ENCODE data around the gene ZNF200.
"Not testable (repeated sequence)": the region's sequence is repeated elsewhere in the genome, so short reads cannot be mapped to it uniquely, and the experiment has no call there.

The ZNF200 gene

DNA sequence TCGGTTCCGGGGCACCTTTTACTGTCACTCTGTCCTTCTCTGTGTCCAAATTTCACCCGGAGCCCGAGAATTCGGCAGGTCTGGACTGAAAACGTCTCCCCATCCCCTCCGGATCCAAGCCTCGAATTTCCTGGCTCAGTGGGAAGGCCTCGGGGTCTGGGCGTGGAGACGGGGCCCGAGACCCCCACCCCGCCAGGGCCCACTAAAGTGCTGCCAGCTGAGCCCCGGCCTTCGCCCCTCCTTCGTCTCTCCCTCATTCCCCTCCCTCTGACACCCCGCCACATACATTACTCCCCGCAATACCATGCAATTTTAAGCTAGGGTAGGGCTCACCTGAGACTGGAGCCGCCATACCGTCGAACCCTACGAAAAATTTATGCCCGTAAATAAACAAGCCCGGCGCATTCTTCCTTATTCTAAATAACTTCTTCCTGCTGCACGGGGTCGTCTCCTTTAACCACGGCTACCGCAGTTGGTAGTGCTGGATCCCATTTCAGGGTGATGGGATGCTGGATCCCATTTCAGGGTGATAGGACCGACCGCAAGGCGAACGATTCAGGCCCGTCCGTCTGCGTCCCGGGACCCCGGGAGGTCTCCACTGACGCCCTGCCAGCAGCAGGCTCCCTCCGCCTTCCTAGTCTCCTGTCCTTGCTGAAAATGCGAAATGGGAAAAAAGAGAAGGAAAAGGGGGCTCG is 51.4 kb downstream of the ZNF200 start:
- H3K27ac ChIP-seq (ENCODE audit: poor library complexity, severe bottlenecking): no peak overlapping the region
- TF ChIP-seq, protein P1, sequence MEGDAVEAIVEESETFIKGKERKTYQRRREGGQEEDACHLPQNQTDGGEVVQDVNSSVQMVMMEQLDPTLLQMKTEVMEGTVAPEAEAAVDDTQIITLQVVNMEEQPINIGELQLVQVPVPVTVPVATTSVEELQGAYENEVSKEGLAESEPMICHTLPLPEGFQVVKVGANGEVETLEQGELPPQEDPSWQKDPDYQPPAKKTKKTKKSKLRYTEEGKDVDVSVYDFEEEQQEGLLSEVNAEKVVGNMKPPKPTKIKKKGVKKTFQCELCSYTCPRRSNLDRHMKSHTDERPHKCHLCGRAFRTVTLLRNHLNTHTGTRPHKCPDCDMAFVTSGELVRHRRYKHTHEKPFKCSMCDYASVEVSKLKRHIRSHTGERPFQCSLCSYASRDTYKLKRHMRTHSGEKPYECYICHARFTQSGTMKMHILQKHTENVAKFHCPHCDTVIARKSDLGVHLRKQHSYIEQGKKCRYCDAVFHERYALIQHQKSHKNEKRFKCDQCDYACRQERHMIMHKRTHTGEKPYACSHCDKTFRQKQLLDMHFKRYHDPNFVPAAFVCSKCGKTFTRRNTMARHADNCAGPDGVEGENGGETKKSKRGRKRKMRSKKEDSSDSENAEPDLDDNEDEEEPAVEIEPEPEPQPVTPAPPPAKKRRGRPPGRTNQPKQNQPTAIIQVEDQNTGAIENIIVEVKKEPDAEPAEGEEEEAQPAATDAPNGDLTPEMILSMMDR (IDR thresholded peaks at IDR 0.05; ENCODE audit: poor library complexity, severe bottlenecking): no peak
- H3K36me3 ChIP-seq (ENCODE audit: low read depth): no peaks in the 10 kb centered on the region
- no peaks in the 10 kb centered on the region for H3K27me3 ChIP-seq (ENCODE audit: insufficient read depth, poor library complexity, severe bottlenecking)
- peak overlapping the region; percentile 40 for H3K4me3 ChIP-seq (ENCODE audit: severe bottlenecking)
- no peaks in the 10 kb centered on the region for H3K9me3 ChIP-seq (ENCODE audit: severe bottlenecking)
- no peak for DNase-seq (ENCODE audit: low spot score)
- no peaks in the 10 kb centered on the region for H3K4me1 ChIP-seq (ENCODE audit: insufficient read depth, poor library complexity, severe bottlenecking)
- peak; percentile 11; the same call in 1 of the 3 replicates for ATAC-seq (ENCODE audit: low read depth)

DNA sequence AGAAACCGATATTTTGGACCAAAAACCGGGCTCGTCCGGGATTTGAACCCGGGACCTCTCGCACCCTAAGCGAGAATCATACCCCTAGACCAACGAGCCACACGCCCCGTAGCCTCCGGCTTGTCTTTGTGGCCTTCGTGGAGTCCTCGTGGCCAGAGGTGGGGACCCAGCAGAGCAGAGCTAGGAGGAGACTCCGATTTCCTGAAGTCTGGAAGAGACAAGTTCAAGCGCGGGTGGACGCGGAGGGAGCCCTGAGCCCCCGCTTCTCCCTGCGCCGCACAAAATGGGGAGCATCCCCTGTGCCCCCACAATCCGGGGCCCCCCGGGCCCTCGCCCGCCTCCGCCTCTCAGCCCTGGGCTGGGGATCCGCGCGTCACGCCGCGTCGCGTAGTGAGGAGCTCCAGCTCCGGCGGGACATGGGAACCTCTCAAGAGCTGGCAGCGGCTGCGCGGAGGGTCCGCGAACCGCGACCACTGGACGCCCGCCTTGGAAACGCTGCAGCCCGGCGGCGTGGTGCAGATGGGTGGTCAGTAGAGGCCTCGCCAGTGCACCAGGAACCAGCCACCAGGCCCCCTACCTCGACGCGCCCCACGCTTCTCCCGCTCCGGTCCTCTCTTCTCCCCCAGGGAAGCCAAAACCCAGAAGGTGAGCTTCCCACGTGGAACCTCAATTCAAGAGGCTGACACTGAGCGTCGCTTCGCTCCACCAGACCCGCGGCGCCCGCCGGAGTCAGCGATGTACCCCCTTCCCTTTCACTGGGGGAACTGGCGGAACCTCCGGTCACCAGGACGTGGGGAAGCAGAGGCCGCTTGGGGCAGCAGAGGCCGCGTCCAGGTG is 52.1 kb downstream of the ZNF200 start:
- no peaks in the 10 kb centered on the region for H3K9me3 ChIP-seq (ENCODE audit: severe bottlenecking)
- TF ChIP-seq, protein P1 (IDR thresholded peaks at IDR 0.05; ENCODE audit: poor library complexity, severe bottlenecking): peak; percentile 14
- H3K4me1 ChIP-seq (ENCODE audit: insufficient read depth, poor library complexity, severe bottlenecking): no peaks in the 10 kb centered on the region
- peak; percentile 56 for ATAC-seq (ENCODE audit: low read depth)
- no peak overlapping the region for H3K27ac ChIP-seq (ENCODE audit: poor library complexity, severe bottlenecking)
- no peaks in the 10 kb centered on the region for H3K36me3 ChIP-seq (ENCODE audit: low read depth)
- DNase-seq (ENCODE audit: low spot score): no peak
- peak overlapping the region; percentile 40 for H3K4me3 ChIP-seq (ENCODE audit: severe bottlenecking)
- no peaks in the 10 kb centered on the region for H3K27me3 ChIP-seq (ENCODE audit: insufficient read depth, poor library complexity, severe bottlenecking)

DNA sequence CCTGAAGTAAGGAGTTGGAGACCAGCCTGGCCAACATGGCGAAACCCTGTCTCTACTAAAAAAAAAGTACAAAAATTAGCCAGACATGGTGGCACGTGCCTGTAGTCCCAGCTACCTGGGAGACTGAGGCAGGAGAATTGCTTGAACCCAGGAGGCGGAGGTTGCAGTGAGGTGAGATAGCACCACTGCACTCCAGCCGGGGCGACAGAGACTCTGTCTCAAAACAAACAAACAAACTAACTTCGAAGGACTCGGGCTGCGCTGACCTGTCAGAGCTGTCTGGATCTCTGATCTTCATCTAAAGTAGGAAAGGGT is 52.7 kb downstream of the ZNF200 start:
- H3K27me3 ChIP-seq (ENCODE audit: insufficient read depth, poor library complexity, severe bottlenecking); ATAC-seq (ENCODE audit: low read depth); H3K36me3 ChIP-seq (ENCODE audit: low read depth); H3K9me3 ChIP-seq (ENCODE audit: severe bottlenecking); DNase-seq (ENCODE audit: low spot score); H3K27ac ChIP-seq (ENCODE audit: poor library complexity, severe bottlenecking); H3K4me1 ChIP-seq (ENCODE audit: insufficient read depth, poor library complexity, severe bottlenecking): not testable (repeated sequence)
- H3K4me3 ChIP-seq (ENCODE audit: severe bottlenecking): peak overlapping the region; percentile 40

DNA sequence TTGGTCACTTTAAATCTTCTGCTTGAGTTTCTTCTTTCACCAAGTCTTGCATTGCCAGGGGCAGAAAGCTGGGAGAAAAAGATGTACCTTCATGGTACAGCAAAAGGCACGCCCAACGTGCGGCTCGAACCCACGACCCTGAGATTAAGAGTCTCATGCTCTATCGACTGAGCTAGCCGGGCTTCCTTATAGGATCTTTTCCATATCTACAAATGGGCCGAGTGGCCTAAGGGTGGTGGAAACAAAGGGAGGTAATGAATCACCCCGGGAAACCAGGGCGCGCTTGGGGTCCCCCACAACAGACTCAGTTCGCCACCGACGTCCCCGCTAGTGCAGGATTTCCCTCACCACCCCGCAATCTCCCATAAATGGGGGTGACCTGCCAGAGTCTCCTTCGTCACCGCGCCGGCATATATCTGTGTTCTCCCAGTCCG is 54.5 kb downstream of the ZNF200 start:
- DNase-seq (ENCODE audit: low spot score): no peak
- Histone ChIP-seq H3K9me3 (ENCODE audit: severe bottlenecking) (no peaks in the 10 kb centered on the region), H3K27me3 (ENCODE audit: insufficient read depth, poor library complexity, severe bottlenecking) (no peaks in the 10 kb centered on the region), H3K36me3 (ENCODE audit: low read depth) (no peaks in the 10 kb centered on the region), H3K27ac (ENCODE audit: poor library complexity, severe bottlenecking) (no peak overlapping the region), H3K4me3 (ENCODE audit: severe bottlenecking) (no peak overlapping the region), H3K4me1 (ENCODE audit: insufficient read depth, poor library complexity, severe bottlenecking) (no peaks in the 10 kb centered on the region)
- ATAC-seq (ENCODE audit: low read depth): no peak
- TF ChIP-seq, protein P1 (IDR thresholded peaks at IDR 0.05; ENCODE audit: poor library complexity, severe bottlenecking): no peak

DNA sequence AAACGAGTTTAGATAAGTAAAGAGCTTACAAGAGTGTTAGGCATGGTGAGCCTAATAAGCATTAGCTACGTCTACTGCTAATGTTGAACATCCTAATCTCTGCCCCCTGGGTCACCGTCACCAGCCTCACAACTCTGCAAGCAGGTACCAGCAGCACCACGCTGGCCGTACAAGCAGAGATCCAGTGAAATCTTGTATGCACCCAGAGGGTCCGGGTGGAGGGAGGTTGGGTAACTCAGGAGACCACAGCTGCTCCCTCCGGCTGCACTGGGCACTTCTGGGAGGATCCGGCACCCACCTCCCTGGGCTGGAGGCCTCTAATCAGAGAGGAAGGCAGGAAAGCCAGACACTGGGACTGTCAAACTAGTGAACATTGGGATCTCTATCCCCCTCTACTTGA is 55.3 kb downstream of the ZNF200 start:
- DNase-seq (ENCODE audit: low spot score) (no peak), ATAC-seq (ENCODE audit: low read depth) (no peak)
- TF ChIP-seq, protein P1 (IDR thresholded peaks at IDR 0.05; ENCODE audit: poor library complexity, severe bottlenecking): no peak
- H3K4me3 ChIP-seq (ENCODE audit: severe bottlenecking): no peak overlapping the region
- H3K36me3 ChIP-seq (ENCODE audit: low read depth): no peaks in the 10 kb centered on the region
- H3K27ac ChIP-seq (ENCODE audit: poor library complexity, severe bottlenecking): no peak overlapping the region
- H3K4me1 ChIP-seq (ENCODE audit: insufficient read depth, poor library complexity, severe bottlenecking): no peaks in the 10 kb centered on the region
- no peaks in the 10 kb centered on the region for H3K9me3 ChIP-seq (ENCODE audit: severe bottlenecking)
- H3K27me3 ChIP-seq (ENCODE audit: insufficient read depth, poor library complexity, severe bottlenecking): no peaks in the 10 kb centered on the region
